Medulla oblongata (tissue), 1 donor: Measurements from ENCODE around the gene ART1.
"Not testable (repeated sequence)": the region's sequence is repeated elsewhere in the genome, so short reads cannot be mapped to it uniquely, and the experiment has no call there.

ENCODE experiments used
- DNase-seq: peaks from one replicate; pipeline ENCODE4 v3.0.0-alpha.2; 2015; ENCODE audit errors: extremely low spot score

ART1 gene

GRCh38 chr11:3632070-3632660, 12.8 kb upstream of the ART1 start:
- DNase-seq: no peak

- DNase-seq: no peak
Measured at GRCh38 chr11:3635641-3636375, 9.1 kb upstream of the ART1 start.

- no peak for DNase-seq
Measured at GRCh38 chr11:3637201-3637600, 7.7 kb upstream of the ART1 start.

- no peak for DNase-seq
Measured at GRCh38 chr11:3638513-3638912, 6.4 kb upstream of the ART1 start.

GRCh38 chr11:3639841-3640240, 5.1 kb upstream of the ART1 start:
- DNase-seq: no peak

GRCh38 chr11:3641191-3641590, 3.7 kb upstream of the ART1 start:
- DNase-seq: no peak

GRCh38 chr11:3641701-3642070, 3.2 kb upstream of the ART1 start, which contains the start of gene ART5:
Gene ART5 (minus strand): TSS chr11:3641992. CDS start chr11:3641862, 130 bp downstream.
- no peak for DNase-seq

- peak; percentile 23 for DNase-seq
Measured at GRCh38 chr11:3642071-3642951, 2.6 kb upstream of the ART1 start.

GRCh38 chr11:3643102-3643546, 1.8 kb upstream of the ART1 start:
- DNase-seq: not testable (repeated sequence)

- no peak for DNase-seq
Measured at GRCh38 chr11:3645552-3645951, 624 bp downstream of the ART1 start.

GRCh38 chr11:3648843-3649242, 3.9 kb downstream of the ART1 start:
- not testable (repeated sequence) for DNase-seq

- DNase-seq: not testable (repeated sequence)
Measured at GRCh38 chr11:3649374-3649773, 4.4 kb downstream of the ART1 start.

- not testable (repeated sequence) for DNase-seq
Measured at GRCh38 chr11:3652514-3652913, 7.6 kb downstream of the ART1 start.

- no peak for DNase-seq
Measured at GRCh38 chr11:3655547-3655946, 10.6 kb downstream of the ART1 start.

GRCh38 chr11:3657331-3657730, 12.4 kb downstream of the ART1 start:
- not testable (repeated sequence) for DNase-seq

GRCh38 chr11:3658252-3658651, 13.3 kb downstream of the ART1 start:
- no peak for DNase-seq

- DNase-seq: no peak
Measured at GRCh38 chr11:3659595-3660515, 14.9 kb downstream of the ART1 start.

GRCh38 chr11:3660960-3661359, 16.0 kb downstream of the ART1 start:
- DNase-seq: no peak

- no peak for DNase-seq
Measured at GRCh38 chr11:3662856-3663255, 17.9 kb downstream of the ART1 start.

- DNase-seq: no peak
Measured at GRCh38 chr11:3664032-3664630, 19.2 kb downstream of the ART1 start.
